ENCODE data around the gene CENPK.
"Not testable (repeated sequence)": the region's sequence is repeated elsewhere in the genome, so short reads cannot be mapped to it uniquely, and the experiment has no call there.

The CENPK gene

GRCh38 chr5:65508978-65509377 lies 54.0 kb downstream of the CENPK start:
- TF ChIP-seq CTCF (IDR thresholded peaks at IDR 0.05), result no peak
- no peak overlapping the region for H3K27ac ChIP-seq

GRCh38 chr5:65506961-65507360 lies 56.0 kb downstream of the CENPK start:
- TF ChIP-seq CTCF (IDR thresholded peaks at IDR 0.05) (no peak), ZFX (IDR thresholded peaks at IDR 0.05; ENCODE audit: borderline replicate concordance) (no peak)
- H3K27ac ChIP-seq, result no peak overlapping the region

- no peak for TF ChIP-seq ZFX (IDR thresholded peaks at IDR 0.05; ENCODE audit: borderline replicate concordance)
- no peak for TF ChIP-seq CTCF (IDR thresholded peaks at IDR 0.05)
- H3K27ac ChIP-seq, result no peak overlapping the region
These were observed 73.8 kb downstream of the CENPK start for GRCh38 chr5:65489119-65489518.

- not testable (repeated sequence) for H3K27ac ChIP-seq
These were observed 74.8 kb downstream of the CENPK start for GRCh38 chr5:65488038-65488687.

GRCh38 chr5:65486803-65487202 lies 76.2 kb downstream of the CENPK start:
- H3K27ac ChIP-seq, result not testable (repeated sequence)

More at GRCh38 chr5:65488038-65488687, 74.8 kb downstream of the CENPK start:
- peak; percentile 21; the same call in 1 of the 2 replicates for TF ChIP-seq CTCF (IDR thresholded peaks at IDR 0.05)

GRCh38 chr5:65485405-65485804 lies 77.6 kb downstream of the CENPK start:
- TF ChIP-seq CTCF (IDR thresholded peaks at IDR 0.05) (no peak), ZFX (IDR thresholded peaks at IDR 0.05; ENCODE audit: borderline replicate concordance) (no peak)

GRCh38 chr5:65483546-65484346 lies 79.2 kb downstream of the CENPK start:
- peak overlapping the region; percentile 74 for H3K27ac ChIP-seq
- TF ChIP-seq CTCF (IDR thresholded peaks at IDR 0.05) (peak; percentile 68), ZFX (IDR thresholded peaks at IDR 0.05; ENCODE audit: borderline replicate concordance) (no peak)

More at GRCh38 chr5:65485405-65485804, 77.6 kb downstream of the CENPK start:
- H3K27ac ChIP-seq, result no peak overlapping the region
